ENCODE results near the gene KLF16.

KLF16 gene

GRCh38 chr19:1868971-1869370 is 5.6 kb upstream of the KLF16 start:
- no peak overlapping the region for H3K9ac ChIP-seq (ENCODE audit: low read depth in 1 of 2, low read length in 2 of 2)
- H3K4me1 ChIP-seq (ENCODE audit: control insufficient read depth in 1 of 2, insufficient read depth in 2 of 2, low read length in 2 of 2) = peaks cover 15 to 17% of the 10 kb centered on the region in 2 donors
- H3K9me3 ChIP-seq (ENCODE audit: control insufficient read depth in 1 of 2, low read length in 2 of 2) = no peaks in the 10 kb centered on the region
- H3K27me3 ChIP-seq (ENCODE audit: control insufficient read depth in 1 of 2, insufficient read depth in 2 of 2, low read length in 2 of 2) = no peaks in the 10 kb centered on the region
- H3K4me3 ChIP-seq (ENCODE audit: low read depth in 1 of 2, low read length in 2 of 2) = no peak overlapping the region
- H3K36me3 ChIP-seq (ENCODE audit: control insufficient read depth in 1 of 2, insufficient read depth in 2 of 2, low read length in 2 of 2) = no peaks in the 10 kb centered on the region
- no peak overlapping the region for H3K27ac ChIP-seq (ENCODE audit: low read depth, low read length)

- Histone ChIP-seq H3K4me1 (ENCODE audit: control insufficient read depth in 1 of 2, insufficient read depth in 2 of 2, low read length in 2 of 2) (peaks cover 4 to 5% of the 10 kb centered on the region in 2 donors), H3K27me3 (ENCODE audit: control insufficient read depth in 1 of 2, insufficient read depth in 2 of 2, low read length in 2 of 2) (no peaks in the 10 kb centered on the region), H3K36me3 (ENCODE audit: control insufficient read depth in 1 of 2, insufficient read depth in 2 of 2, low read length in 2 of 2) (no peaks in the 10 kb centered on the region), H3K4me3 (ENCODE audit: low read depth in 1 of 2, low read length in 2 of 2) (no peak overlapping the region), H3K27ac (ENCODE audit: low read depth, low read length) (no peak overlapping the region), H3K9me3 (ENCODE audit: control insufficient read depth in 1 of 2, low read length in 2 of 2) (no peaks in the 10 kb centered on the region), H3K9ac (ENCODE audit: low read depth in 1 of 2, low read length in 2 of 2) (no peak overlapping the region)
These were observed 4.0 kb upstream of the KLF16 start for GRCh38 chr19:1867349-1867724.

- no peaks in the 10 kb centered on the region for H3K27me3 ChIP-seq (ENCODE audit: control insufficient read depth in 1 of 2, insufficient read depth in 2 of 2, low read length in 2 of 2)
- no peaks in the 10 kb centered on the region for H3K36me3 ChIP-seq (ENCODE audit: control insufficient read depth in 1 of 2, insufficient read depth in 2 of 2, low read length in 2 of 2)
- H3K27ac ChIP-seq (ENCODE audit: low read depth, low read length) = no peak overlapping the region
- no peaks in the 10 kb centered on the region for H3K9me3 ChIP-seq (ENCODE audit: control insufficient read depth in 1 of 2, low read length in 2 of 2)
- no peak overlapping the region for H3K9ac ChIP-seq (ENCODE audit: low read depth in 1 of 2, low read length in 2 of 2)
- H3K4me1 ChIP-seq (ENCODE audit: control insufficient read depth in 1 of 2, insufficient read depth in 2 of 2, low read length in 2 of 2) = peaks cover 6 to 9% of the 10 kb centered on the region in 2 donors
- no peak overlapping the region for H3K4me3 ChIP-seq (ENCODE audit: low read depth in 1 of 2, low read length in 2 of 2)
These were observed 3.4 kb upstream of the KLF16 start for GRCh38 chr19:1866693-1867348.

GRCh38 chr19:1865172-1866010 is 2.0 kb upstream of the KLF16 start:
- peak overlapping the region; percentile 75 for H3K27ac ChIP-seq (ENCODE audit: low read depth, low read length)
- H3K9me3 ChIP-seq (ENCODE audit: control insufficient read depth in 1 of 2, low read length in 2 of 2) = no peaks in the 10 kb centered on the region
- no peaks in the 10 kb centered on the region for H3K36me3 ChIP-seq (ENCODE audit: control insufficient read depth in 1 of 2, insufficient read depth in 2 of 2, low read length in 2 of 2)
- peak overlapping the region; percentile 59 to 73 for H3K4me3 ChIP-seq (ENCODE audit: low read depth in 1 of 2, low read length in 2 of 2)
- H3K4me1 ChIP-seq (ENCODE audit: control insufficient read depth in 1 of 2, insufficient read depth in 2 of 2, low read length in 2 of 2) = peaks cover 17 to 24% of the 10 kb centered on the region in 2 donors
- peak overlapping the region; percentile 68 to 69 for H3K9ac ChIP-seq (ENCODE audit: low read depth in 1 of 2, low read length in 2 of 2)
- no peaks in the 10 kb centered on the region for H3K27me3 ChIP-seq (ENCODE audit: control insufficient read depth in 1 of 2, insufficient read depth in 2 of 2, low read length in 2 of 2)

GRCh38 chr19:1864480-1865171 is 1.2 kb upstream of the KLF16 start:
- Histone ChIP-seq H3K36me3 (ENCODE audit: control insufficient read depth in 1 of 2, insufficient read depth in 2 of 2, low read length in 2 of 2) (no peaks in the 10 kb centered on the region), H3K27me3 (ENCODE audit: control insufficient read depth in 1 of 2, insufficient read depth in 2 of 2, low read length in 2 of 2) (no peaks in the 10 kb centered on the region), H3K27ac (ENCODE audit: low read depth, low read length) (peak overlapping the region; percentile 75), H3K4me3 (ENCODE audit: low read depth in 1 of 2, low read length in 2 of 2) (peak overlapping the region; percentile 59 to 73), H3K4me1 (ENCODE audit: control insufficient read depth in 1 of 2, insufficient read depth in 2 of 2, low read length in 2 of 2) (peaks cover 22 to 28% of the 10 kb centered on the region in 2 donors), H3K9ac (ENCODE audit: low read depth in 1 of 2, low read length in 2 of 2) (peak overlapping the region; percentile 68 to 69), H3K9me3 (ENCODE audit: control insufficient read depth in 1 of 2, low read length in 2 of 2) (no peaks in the 10 kb centered on the region)

- H3K9ac ChIP-seq (ENCODE audit: low read depth in 1 of 2, low read length in 2 of 2) = peak overlapping the region; percentile 68 to 69
- H3K27me3 ChIP-seq (ENCODE audit: control insufficient read depth in 1 of 2, insufficient read depth in 2 of 2, low read length in 2 of 2) = no peaks in the 10 kb centered on the region
- no peaks in the 10 kb centered on the region for H3K36me3 ChIP-seq (ENCODE audit: control insufficient read depth in 1 of 2, insufficient read depth in 2 of 2, low read length in 2 of 2)
- peaks cover 30 to 34% of the 10 kb centered on the region in 2 donors for H3K4me1 ChIP-seq (ENCODE audit: control insufficient read depth in 1 of 2, insufficient read depth in 2 of 2, low read length in 2 of 2)
- H3K9me3 ChIP-seq (ENCODE audit: control insufficient read depth in 1 of 2, low read length in 2 of 2) = no peaks in the 10 kb centered on the region
- H3K4me3 ChIP-seq (ENCODE audit: low read depth in 1 of 2, low read length in 2 of 2) = peak overlapping the region; percentile 59 to 73
- peak overlapping the region; percentile 75 for H3K27ac ChIP-seq (ENCODE audit: low read depth, low read length)
These were observed 480 bp upstream of the KLF16 start for GRCh38 chr19:1863638-1864479.

GRCh38 chr19:1862424-1863327 is 703 bp downstream of the KLF16 start:
- H3K9ac ChIP-seq (ENCODE audit: low read depth in 1 of 2, low read length in 2 of 2) = peak overlapping the region; percentile 81 to 84
- peak overlapping the region; percentile 75 to 81 for H3K4me3 ChIP-seq (ENCODE audit: low read depth in 1 of 2, low read length in 2 of 2)
- H3K4me1 ChIP-seq (ENCODE audit: control insufficient read depth in 1 of 2, insufficient read depth in 2 of 2, low read length in 2 of 2) = peaks cover 42 to 46% of the 10 kb centered on the region in 2 donors
- H3K36me3 ChIP-seq (ENCODE audit: control insufficient read depth in 1 of 2, insufficient read depth in 2 of 2, low read length in 2 of 2) = no peaks in the 10 kb centered on the region
- H3K9me3 ChIP-seq (ENCODE audit: control insufficient read depth in 1 of 2, low read length in 2 of 2) = no peaks in the 10 kb centered on the region
- peak overlapping the region; percentile 87 for H3K27ac ChIP-seq (ENCODE audit: low read depth, low read length)
- no peaks in the 10 kb centered on the region for H3K27me3 ChIP-seq (ENCODE audit: control insufficient read depth in 1 of 2, insufficient read depth in 2 of 2, low read length in 2 of 2)

- no peaks in the 10 kb centered on the region for H3K27me3 ChIP-seq (ENCODE audit: control insufficient read depth in 1 of 2, insufficient read depth in 2 of 2, low read length in 2 of 2)
- peaks cover 44 to 47% of the 10 kb centered on the region in 2 donors for H3K4me1 ChIP-seq (ENCODE audit: control insufficient read depth in 1 of 2, insufficient read depth in 2 of 2, low read length in 2 of 2)
- peak overlapping the region; percentile 81 to 84 for H3K9ac ChIP-seq (ENCODE audit: low read depth in 1 of 2, low read length in 2 of 2)
- H3K9me3 ChIP-seq (ENCODE audit: control insufficient read depth in 1 of 2, low read length in 2 of 2) = no peaks in the 10 kb centered on the region
- peak overlapping the region; percentile 73 to 81 for H3K4me3 ChIP-seq (ENCODE audit: low read depth in 1 of 2, low read length in 2 of 2)
- H3K36me3 ChIP-seq (ENCODE audit: control insufficient read depth in 1 of 2, insufficient read depth in 2 of 2, low read length in 2 of 2) = no peaks in the 10 kb centered on the region
- H3K27ac ChIP-seq (ENCODE audit: low read depth, low read length) = no peak overlapping the region
These were observed 1.3 kb downstream of the KLF16 start for GRCh38 chr19:1862068-1862423.

GRCh38 chr19:1861599-1862031 is 1.8 kb downstream of the KLF16 start:
- Histone ChIP-seq H3K36me3 (ENCODE audit: control insufficient read depth in 1 of 2, insufficient read depth in 2 of 2, low read length in 2 of 2) (no peaks in the 10 kb centered on the region), H3K4me1 (ENCODE audit: control insufficient read depth in 1 of 2, insufficient read depth in 2 of 2, low read length in 2 of 2) (peaks cover 45 to 47% of the 10 kb centered on the region in 2 donors), H3K27ac (ENCODE audit: low read depth, low read length) (no peak overlapping the region), H3K4me3 (ENCODE audit: low read depth in 1 of 2, low read length in 2 of 2) (peak overlapping the region; percentile 73 to 81), H3K9ac (ENCODE audit: low read depth in 1 of 2, low read length in 2 of 2) (peak overlapping the region; percentile 81 to 84), H3K27me3 (ENCODE audit: control insufficient read depth in 1 of 2, insufficient read depth in 2 of 2, low read length in 2 of 2) (no peaks in the 10 kb centered on the region), H3K9me3 (ENCODE audit: control insufficient read depth in 1 of 2, low read length in 2 of 2) (no peaks in the 10 kb centered on the region)

Data from duodenal mucosa (tissue), 2 donors.